MV-4-11 (cell line): Measurements from ENCODE around the gene CLTB.

Source experiments
- DNase-seq: peaks from one replicate; lab custom pipeline; 2025; lab: John Stamatoyannopoulos, UW

Gene CLTB

DNA sequence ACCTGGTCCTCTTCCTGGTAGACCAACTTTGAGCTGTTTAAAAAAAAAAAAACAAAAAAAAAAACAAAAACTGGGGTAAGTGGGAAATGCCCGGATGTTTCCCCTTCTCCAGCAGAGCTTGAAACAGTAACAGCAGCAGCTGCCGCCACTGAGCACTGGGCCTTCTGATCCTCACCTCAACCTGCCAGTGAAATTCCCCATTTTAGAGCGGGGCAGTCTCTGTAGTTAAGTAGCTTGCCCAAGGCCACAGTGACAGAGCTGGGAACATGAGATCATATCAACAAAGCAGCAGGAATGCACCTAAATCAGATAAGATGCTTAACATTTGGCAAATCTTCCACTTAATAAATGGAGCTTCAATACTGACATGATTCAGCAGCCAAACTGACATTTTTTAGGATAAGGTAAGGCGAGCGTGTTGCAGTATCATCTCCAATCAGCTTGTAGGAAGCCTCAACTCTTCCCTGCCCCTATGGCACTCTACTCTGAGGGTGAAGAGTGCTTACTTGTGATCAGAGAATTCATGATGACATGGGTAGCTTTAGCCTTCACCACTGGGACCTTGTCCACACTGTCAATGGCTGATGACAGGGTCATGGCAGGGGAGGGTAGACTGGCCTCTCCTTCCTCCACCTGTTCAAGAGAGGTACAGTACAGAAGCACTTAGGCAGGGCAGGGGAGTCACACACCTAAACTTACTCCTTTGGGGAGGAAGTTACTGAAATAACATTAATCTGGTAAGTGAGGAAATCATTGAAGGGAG, 64.0 kb downstream of the CLTB start:
- DNase-seq: no peak

DNA sequence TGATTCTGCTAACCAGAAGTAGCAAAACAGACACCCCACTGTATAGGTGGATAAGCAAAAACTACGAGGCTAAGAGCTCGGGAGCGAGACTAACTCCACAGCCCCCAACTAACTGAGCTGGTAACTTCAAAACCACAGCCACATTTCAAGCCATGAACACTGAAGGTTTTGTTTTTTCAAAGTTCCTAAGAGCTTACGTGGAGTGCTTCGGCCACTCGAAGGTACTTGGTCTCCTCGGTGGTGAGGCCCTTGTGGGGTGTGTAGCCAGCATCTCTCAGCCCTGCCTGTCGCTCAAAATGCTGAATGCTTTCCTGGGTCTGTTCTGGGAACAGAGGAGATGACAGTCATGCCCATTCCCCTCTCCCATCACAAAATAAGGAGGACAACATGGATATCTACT, 65.9 kb downstream of the CLTB start:
- no peak for DNase-seq

DNA sequence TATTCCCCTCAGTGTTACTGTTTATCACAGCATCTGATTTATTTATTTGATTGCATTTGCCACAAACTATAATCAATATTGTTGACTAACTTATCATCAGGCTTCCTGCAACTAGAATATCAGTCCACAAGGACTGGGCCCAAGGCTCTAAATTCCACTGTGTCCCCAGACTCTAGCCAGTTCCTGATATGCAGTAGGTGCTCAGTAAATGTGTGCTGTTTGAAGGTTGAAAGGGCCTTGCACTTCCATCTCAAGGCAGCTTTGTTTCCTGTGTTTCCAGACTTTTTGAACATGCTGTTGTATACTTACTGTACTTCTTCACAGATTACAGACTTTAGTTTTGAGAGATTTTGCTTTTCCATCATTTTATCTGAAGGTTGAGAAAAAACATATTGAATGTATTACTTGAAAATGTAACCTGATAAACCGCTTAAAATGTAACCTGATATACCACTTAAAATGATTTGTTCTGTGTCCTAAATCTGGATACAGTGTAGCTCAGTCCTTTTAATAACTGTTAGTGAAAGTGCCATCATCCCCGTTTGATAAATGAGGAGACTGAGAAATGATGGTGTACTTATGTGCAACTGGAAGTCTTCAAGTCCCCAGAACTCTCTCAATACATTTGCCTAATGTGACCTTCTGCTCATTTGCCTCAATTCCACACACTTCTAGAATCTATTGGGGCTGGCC, 73.4 kb downstream of the CLTB start:
- DNase-seq: no peak
